GM23338 (cell line): ENCODE data around the gene RASSF7.
A peak's percentile ranks its signal among the peaks of the same experiment; 100 is the strongest.

Source experiments
- CREB1 ChIP-seq: fragments of 250-450 bp; sonication (Bioruptor Pico); IDR thresholded peaks from 2 replicates; pipeline ENCODE4 v1.5.0; 2020; ENCODE audit warnings: low read depth, mild to moderate bottlenecking, moderate library complexity
- CTCF ChIP-seq, 2 experiments: fragments of 200-600 bp in 1 of 2; sonication (generic) in 1 of 2; conservative IDR thresholded peaks; 2 replicates each; pipeline versions ENCODE4 v1.5.1 to v1.6.1; 2016 to 2017; ENCODE audit warnings: antibody characterized with exemption in 2 of 2, low read depth in 2 of 2, mild to moderate bottlenecking in 2 of 2, moderate library complexity in 1 of 2
- ETS1 ChIP-seq: IDR thresholded peaks from 2 replicates; pipeline ENCODE4 v1.6.1; 2016; ENCODE audit warnings: antibody characterized with exemption
- EZH2 ChIP-seq: fragments of 200-600 bp; sonication (generic); IDR thresholded peaks from one replicate; pipeline ENCODE4 v1.8.0; 2017; ENCODE audit warnings: antibody characterized with exemption, mild to moderate bottlenecking, low read depth; ENCODE audit not compliant: unreplicated experiment
- EZH2phosphoT487 ChIP-seq: fragments of 200-600 bp; sonication (generic); IDR thresholded peaks from one replicate; pipeline ENCODE4 v1.8.1; 2018; ENCODE audit warnings: antibody characterized with exemption; ENCODE audit not compliant: unreplicated experiment
- JUNB ChIP-seq: IDR thresholded peaks from one replicate; pipeline ENCODE4 v1.6.1; 2016; ENCODE audit warnings: antibody characterized with exemption; ENCODE audit not compliant: unreplicated experiment
- NANOG ChIP-seq: IDR thresholded peaks from 2 replicates; pipeline ENCODE4 v1.6.1; 2016; ENCODE audit warnings: antibody characterized with exemption, borderline replicate concordance
- POLR2AphosphoS5 ChIP-seq: IDR thresholded peaks from 2 replicates; pipeline ENCODE4 v1.6.1; 2016; ENCODE audit warnings: antibody characterized with exemption, low read depth
- REST ChIP-seq: IDR thresholded peaks from one replicate; pipeline ENCODE4 v1.6.1; 2018; ENCODE audit warnings: antibody characterized with exemption; ENCODE audit not compliant: unreplicated experiment
- STAT1 ChIP-seq: IDR thresholded peaks from one replicate; pipeline ENCODE4 v1.6.1; 2016; ENCODE audit warnings: antibody characterized with exemption; ENCODE audit not compliant: unreplicated experiment
- ZNF114 ChIP-seq: fragments of 250-450 bp; sonication (Bioruptor Pico); IDR thresholded peaks from 2 replicates; pipeline ENCODE4 v1.5.0; 2020; ENCODE audit warnings: mild to moderate bottlenecking, moderate library complexity
- ZNF331 ChIP-seq: fragments of 250-450 bp; sonication (Bioruptor Pico); IDR thresholded peaks from 2 replicates; pipeline ENCODE4 v1.5.0; 2020; ENCODE audit warnings: low read depth, mild to moderate bottlenecking, moderate library complexity

- no peak for TF ChIP-seq STAT1
- peak; percentile 73 to 94 for TF ChIP-seq CTCF (conservative IDR thresholded peaks at IDR 0.05; ENCODE audit: low read depth in 2 of 2)
- no peak for TF ChIP-seq EZH2
- no peak for TF ChIP-seq REST
- no peak for TF ChIP-seq ZNF331
- TF ChIP-seq EZH2phosphoT487 = no peak
- no peak for TF ChIP-seq JUNB
- TF ChIP-seq POLR2AphosphoS5 = peak; percentile 73
- TF ChIP-seq NANOG = no peak
- peak; percentile 87; the same call in 1 of the 2 replicates for TF ChIP-seq ZNF114 (CRISPR knock-in tag)
- TF ChIP-seq CREB1 (CRISPR knock-in tag) = peak; percentile 68
- no peak for TF ChIP-seq ETS1
Observed at GRCh38 chr11:518463-519202, 42.1 kb upstream of the RASSF7 start.
